ENCODE measurements around the gene SND1. TPM values are rescaled to one million over a fixed set of nuclear protein-coding genes. Genes with fewer than 3 reads are reported as not detected.

Gene SND1
- total and polyA plus RNA-seq, 2 of the 4 experiments (the other 2 are of a cell fraction): 154 to 294 TPM

DNA sequence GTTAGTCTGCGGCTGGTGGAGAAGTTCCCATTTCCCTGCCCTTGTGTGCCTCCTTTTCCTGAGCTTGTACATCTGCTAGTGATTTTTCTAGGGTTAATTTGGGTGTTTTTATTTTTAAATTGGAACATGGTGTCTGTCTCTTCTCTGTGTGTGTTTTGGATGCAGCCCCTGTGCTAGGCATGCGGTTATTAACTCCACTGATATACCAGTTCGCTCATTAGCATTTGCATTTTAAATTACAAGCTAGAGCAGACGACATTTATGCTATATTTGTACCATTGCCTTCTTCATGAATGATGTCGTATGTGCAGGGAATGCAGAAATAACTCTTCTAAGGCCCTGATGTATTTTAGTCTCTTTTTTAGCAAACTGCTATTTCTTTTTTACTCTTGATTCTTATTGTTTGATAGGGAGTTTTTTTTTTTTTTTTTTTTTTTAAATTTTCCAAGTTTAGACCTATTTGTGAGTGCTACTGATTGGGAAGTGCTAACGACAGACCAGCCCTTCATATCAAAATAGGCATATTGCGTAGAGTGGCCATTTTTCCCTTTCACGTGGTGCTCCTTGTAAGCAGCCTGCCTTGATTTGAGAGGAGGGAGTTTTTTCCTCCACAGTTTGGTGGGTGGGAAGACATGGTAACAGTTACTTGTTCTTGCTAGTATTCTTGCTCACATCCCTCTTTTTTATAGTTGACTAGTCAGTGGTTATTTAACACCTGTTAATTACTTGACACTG lies 289.6 kb downstream of the SND1 start:
- POLR2A ChIA-PET (ENCODE audit: unreplicated experiment): no interaction called here
- no peaks in the 10 kb centered on the region for H3K27me3 ChIP-seq (ENCODE audit: control insufficient read depth, insufficient read depth, low read length)
- peaks cover 37 to 78% of the 10 kb centered on the region in 2 experiments for H3K79me1 ChIP-seq (ENCODE audit: low read depth in 1 of 2, low read length in 2 of 2)
- H3K56ac ChIP-seq (ENCODE audit: extremely low read depth, insufficient read depth, low read length): no peak overlapping the region
- H3K14ac ChIP-seq (replicated peaks; ENCODE audit: low read depth, low read length): no peak overlapping the region
- H2AK9ac ChIP-seq (replicated peaks; ENCODE audit: low read depth, low read length, poor library complexity): no peak overlapping the region
- H3K9ac ChIP-seq (ENCODE audit: low read depth, low read length): no peak overlapping the region
- dilution Hi-C loops (cut with HindIII; ENCODE audit: low sequenced_read_pairs, unreplicated experiment) (no loop called here), intact Hi-C loops (cut with micrococcal nuclease) (no loop called here), in situ Hi-C loops (cut with MboI; ENCODE audit: low sequenced_read_pairs) (no loop called here)
- no peak overlapping the region for H3K18ac ChIP-seq (ENCODE audit: low read depth, low read length)
- no peak overlapping the region for H3K27ac ChIP-seq (ENCODE audit: insufficient read depth, low read length)
- H3K9me3 ChIP-seq (ENCODE audit: control insufficient read depth, insufficient read depth, low read length): no peaks in the 10 kb centered on the region
- H2BK20ac ChIP-seq (ENCODE audit: low read depth, low read length): no peak overlapping the region
- H3K36me3 ChIP-seq (ENCODE audit: control insufficient read depth, insufficient read depth, low read length): peaks cover 5% of the 10 kb centered on the region
- H4K91ac ChIP-seq (ENCODE audit: insufficient read depth, low read depth, low read length): no peak overlapping the region
- ATAC-seq (ENCODE audit: low read depth): no peak
- peaks cover 30% of the 10 kb centered on the region for H4K20me1 ChIP-seq (ENCODE audit: insufficient read depth, low read length)
- H2AK5ac ChIP-seq (ENCODE audit: low read depth, low read length): no peak overlapping the region
- H2BK120ac ChIP-seq (ENCODE audit: low read depth, low read length): no peak overlapping the region
- no peak overlapping the region for H2BK15ac ChIP-seq (ENCODE audit: low read depth, low read length)
- no peak overlapping the region for H4K8ac ChIP-seq (ENCODE audit: low read depth in 2 of 2, low read length in 2 of 2)
- H4K5ac ChIP-seq (ENCODE audit: low read depth, low read length): no peak overlapping the region
- no peak for TF ChIP-seq MAZ (IDR thresholded peaks at IDR 0.05; ENCODE audit: borderline replicate concordance, low read depth, low read length)
- TF ChIP-seq MAFK (IDR thresholded peaks at IDR 0.05; ENCODE audit: low read depth, low read length): no peak
- no peak for TF ChIP-seq RAD21 (IDR thresholded peaks at IDR 0.05; ENCODE audit: low read length)
- TF ChIP-seq RCOR1 (IDR thresholded peaks at IDR 0.05; ENCODE audit: insufficient replicate concordance, low read length): no peak
- no peak for TF ChIP-seq CEBPB (IDR thresholded peaks at IDR 0.05; ENCODE audit: low read depth, low read length)
- TF ChIP-seq, protein P1, sequence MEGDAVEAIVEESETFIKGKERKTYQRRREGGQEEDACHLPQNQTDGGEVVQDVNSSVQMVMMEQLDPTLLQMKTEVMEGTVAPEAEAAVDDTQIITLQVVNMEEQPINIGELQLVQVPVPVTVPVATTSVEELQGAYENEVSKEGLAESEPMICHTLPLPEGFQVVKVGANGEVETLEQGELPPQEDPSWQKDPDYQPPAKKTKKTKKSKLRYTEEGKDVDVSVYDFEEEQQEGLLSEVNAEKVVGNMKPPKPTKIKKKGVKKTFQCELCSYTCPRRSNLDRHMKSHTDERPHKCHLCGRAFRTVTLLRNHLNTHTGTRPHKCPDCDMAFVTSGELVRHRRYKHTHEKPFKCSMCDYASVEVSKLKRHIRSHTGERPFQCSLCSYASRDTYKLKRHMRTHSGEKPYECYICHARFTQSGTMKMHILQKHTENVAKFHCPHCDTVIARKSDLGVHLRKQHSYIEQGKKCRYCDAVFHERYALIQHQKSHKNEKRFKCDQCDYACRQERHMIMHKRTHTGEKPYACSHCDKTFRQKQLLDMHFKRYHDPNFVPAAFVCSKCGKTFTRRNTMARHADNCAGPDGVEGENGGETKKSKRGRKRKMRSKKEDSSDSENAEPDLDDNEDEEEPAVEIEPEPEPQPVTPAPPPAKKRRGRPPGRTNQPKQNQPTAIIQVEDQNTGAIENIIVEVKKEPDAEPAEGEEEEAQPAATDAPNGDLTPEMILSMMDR (conservative IDR thresholded peaks at IDR 0.05; ENCODE audit: low read depth, low read length): no peak
- no peak for TF ChIP-seq NFE2L2 (IDR thresholded peaks at IDR 0.05; ENCODE audit: low read depth, low read length)
- TF ChIP-seq CHD1 (IDR thresholded peaks at IDR 0.05; ENCODE audit: low read depth, low read length): no peak
- TF ChIP-seq ELK1 (IDR thresholded peaks at IDR 0.05; ENCODE audit: borderline replicate concordance, low read depth, low read length): no peak
- TF ChIP-seq FOS (IDR thresholded peaks at IDR 0.05; ENCODE audit: low read depth, low read length): no peak
- TF ChIP-seq SMC3 (IDR thresholded peaks at IDR 0.05; ENCODE audit: low read depth, low read length): no peak
- TF ChIP-seq MXI1 (IDR thresholded peaks at IDR 0.05; ENCODE audit: borderline replicate concordance, low read depth, low read length): no peak
- TF ChIP-seq USF2 (IDR thresholded peaks at IDR 0.05; ENCODE audit: low read depth, low read length): no peak
- CTCF ChIA-PET: interaction anchor here (1.0 kb wide), 1 partner anchor 268 kb away, joined by 3 read pairs; no protein-coding TSS in a partner anchor
- WGBS, 2 experiments (ENCODE audit: extremely low coverage in 2 of 2, insufficient read length in 1 of 2): 80% methylated on average over 1 of the region's 8 CpGs; no CpG with 5 or more reads in 1 of the 2 experiments
- DNase-seq: no peak
- no peak overlapping the region for H2AFZ ChIP-seq (replicated peaks; ENCODE audit: low read length, poor library complexity)
- BruUV-seq (replicated peaks): no TSS peak
- peaks cover 11% of the 10 kb centered on the region for H3K4me1 ChIP-seq (ENCODE audit: control insufficient read depth, insufficient read depth, low read length)
- H2BK5ac ChIP-seq (ENCODE audit: low read depth, low read length, poor library complexity, severe bottlenecking): no peak overlapping the region
- no peak overlapping the region for H3K4me2 ChIP-seq (ENCODE audit: low read depth, low read length)
- H3K23ac ChIP-seq (ENCODE audit: low read depth, low read length): no peak overlapping the region
- no peak overlapping the region for H3K4ac ChIP-seq (ENCODE audit: low read depth, low read length)
- peaks cover 23% of the 10 kb centered on the region for H3K9me1 ChIP-seq (ENCODE audit: insufficient read depth, low read length)
- H3K4me3 ChIP-seq (ENCODE audit: insufficient read depth, low read depth, low read length): no peak overlapping the region
